GM21360 (cell line): ENCODE measurements around the gene SOX13.

Source experiments
- ATAC-seq: cut with Tn5 transposase; IDR thresholded peaks from one replicate; pipeline ENCODE4 v1.9.1; 2021; ENCODE audit warnings: mild to moderate bottlenecking, moderate library complexity; ENCODE audit not compliant: unreplicated experiment

The SOX13 gene

DNA sequence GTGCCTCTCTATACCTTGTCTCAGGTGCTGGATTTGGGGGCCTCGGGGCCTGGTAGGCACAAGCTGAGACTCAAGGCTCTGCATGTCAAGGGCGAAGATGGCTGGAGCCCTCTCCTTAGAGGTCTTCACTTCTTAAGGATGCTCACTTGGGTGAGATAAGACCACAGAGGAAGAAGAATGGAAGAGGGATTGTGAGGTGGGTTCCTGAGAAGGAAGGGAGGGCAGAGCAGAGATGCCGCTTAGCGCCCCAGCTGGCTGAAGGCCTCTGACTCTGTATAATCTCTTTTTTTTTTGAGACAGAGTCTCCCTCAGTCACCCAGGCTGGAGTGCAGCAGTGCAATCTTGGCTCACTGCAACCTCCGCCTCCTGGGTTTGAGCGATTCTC is 32.2 kb downstream of the SOX13 start:
- no peak for ATAC-seq

DNA sequence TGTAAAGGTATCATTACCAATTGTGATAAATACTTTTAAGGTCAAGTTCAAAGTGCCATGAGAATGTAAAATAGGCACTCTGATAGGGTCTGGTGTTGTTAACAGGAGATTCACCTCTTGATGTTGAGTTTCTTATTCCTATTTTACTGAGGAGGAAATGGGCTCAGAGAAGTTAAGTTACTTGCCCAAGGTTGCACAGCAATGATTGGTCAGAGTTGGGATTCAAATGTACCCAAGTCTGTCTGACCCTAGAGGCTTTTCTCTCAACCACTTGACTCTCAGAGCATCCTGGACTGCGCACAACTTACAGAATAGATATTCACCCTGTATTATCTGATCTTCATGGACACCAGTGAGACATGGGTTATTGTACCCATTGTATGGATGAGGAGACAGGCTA is 33.9 kb downstream of the SOX13 start:
- no peak for ATAC-seq

DNA sequence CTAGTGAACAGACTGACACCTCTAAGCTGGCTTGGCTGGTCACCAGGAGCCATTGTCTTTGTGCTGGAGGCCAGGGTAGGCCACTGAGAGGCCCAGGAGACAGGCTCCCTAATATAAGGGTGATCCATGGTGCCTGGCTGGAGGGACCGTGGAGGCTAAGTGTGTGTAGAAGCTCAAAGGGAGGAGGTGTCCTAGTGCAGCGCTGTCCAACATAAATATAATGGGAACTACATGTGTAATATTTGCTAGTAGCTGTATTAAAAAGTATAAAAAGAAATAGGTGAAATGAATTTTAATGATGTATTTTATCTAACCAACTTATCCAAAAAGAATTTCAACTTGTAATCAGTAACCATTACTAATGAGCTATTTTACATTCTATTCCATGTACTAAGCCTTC is 35.0 kb downstream of the SOX13 start:
- ATAC-seq: no peak

DNA sequence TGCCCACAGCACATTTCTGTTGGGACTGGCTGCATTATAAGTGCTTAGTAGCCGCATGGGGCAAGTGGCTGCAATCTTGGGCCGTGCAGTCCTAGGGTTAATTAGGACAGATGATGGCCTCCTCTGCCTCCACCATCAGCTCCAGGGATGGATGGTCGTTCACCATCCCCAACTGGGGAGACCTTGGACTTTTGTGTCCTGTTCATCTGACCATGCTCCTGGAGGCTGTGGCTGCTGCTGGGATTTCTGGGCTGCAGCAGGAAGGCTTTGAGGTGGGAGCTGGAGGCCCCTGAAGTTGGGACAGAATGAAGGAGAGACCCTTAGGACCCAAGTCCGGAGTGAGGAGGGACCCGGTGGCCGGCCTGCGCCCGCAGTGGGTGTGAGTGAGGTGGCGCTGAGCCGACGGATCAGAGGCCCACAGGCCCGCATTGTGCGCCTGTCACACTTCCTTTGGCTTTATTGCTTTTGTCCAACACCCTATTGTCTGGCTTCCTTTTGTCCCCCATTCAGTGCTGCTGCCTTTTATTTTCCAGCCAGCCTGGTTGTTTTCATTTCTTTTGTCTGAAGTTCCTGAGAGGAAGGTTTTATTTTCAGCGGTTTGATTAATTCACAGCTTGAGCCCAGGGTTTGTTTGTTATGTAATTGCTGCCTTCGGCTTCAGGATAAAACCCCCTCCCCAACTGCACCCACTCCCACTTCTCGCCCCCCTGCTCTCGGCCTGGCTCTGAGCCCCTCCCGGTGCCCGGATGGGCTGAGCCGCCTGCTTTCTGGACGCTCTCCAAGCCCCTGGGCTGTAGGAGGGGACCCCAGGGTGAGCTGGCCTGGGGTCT is 35.6 kb downstream of the SOX13 start:
- no peak for ATAC-seq

GRCh38 chr1:204110894-204111633 is 38.1 kb downstream of the SOX13 start:
- ATAC-seq: no peak

GRCh38 chr1:204112876-204113730 is 40.2 kb downstream of the SOX13 start:
- ATAC-seq: no peak

DNA sequence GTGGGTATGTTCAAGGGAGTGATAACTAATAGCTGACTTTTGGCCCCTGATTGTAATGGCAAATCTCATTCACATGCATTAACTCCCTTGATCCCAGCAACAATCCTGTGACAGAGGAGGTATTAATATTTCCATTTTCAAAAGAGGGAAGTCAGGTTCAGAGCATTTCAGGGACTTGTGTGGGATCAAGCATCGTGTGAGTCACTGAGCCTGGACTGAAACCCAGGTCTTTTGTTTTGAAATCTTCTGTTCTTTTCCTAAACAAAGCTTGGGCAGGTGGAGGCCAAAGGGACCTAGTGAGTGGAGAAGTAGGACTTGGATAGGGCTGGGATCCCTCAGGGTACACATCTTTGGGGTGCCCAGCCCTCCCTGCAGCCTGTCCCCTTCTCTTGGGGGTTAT is 41.0 kb downstream of the SOX13 start:
- no peak for ATAC-seq

DNA sequence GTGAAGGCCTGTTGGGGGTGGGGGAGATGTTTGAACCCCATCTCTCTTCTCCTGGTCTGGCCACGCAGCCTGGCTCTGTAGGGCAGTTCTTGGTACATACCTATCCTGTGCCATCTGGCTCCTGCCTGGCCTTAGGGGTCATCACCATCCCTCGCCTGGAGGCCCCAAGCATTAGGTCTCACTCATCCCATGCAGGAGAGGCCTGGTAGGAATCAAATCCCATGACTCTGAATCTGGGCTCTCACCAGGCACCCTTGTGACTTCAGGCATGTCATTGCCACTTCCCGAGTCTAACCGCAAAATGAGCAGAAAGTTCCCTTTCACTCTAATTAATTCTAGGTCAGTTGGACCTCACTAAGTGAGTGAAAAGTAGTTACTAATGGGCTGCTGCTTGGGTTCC is 41.7 kb downstream of the SOX13 start:
- ATAC-seq: no peak

DNA sequence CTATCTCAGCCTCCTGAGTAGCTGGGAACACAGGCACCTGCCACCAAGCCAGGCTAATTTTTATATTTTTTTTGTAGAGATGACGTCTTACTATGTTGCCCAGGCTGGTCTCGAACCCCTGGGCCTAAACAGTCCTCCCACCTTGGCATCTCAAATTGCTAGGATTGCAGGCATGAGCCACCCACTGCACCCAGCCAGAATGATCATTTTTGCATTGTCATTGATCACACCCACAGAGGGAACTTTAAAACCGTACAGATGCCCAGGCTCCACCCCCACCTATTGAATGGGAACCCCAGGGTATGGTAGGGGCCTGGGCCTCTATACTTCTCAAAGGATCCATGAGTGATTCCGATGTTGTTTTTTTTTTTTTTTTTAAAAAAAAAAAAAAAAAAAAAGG is 42.2 kb downstream of the SOX13 start:
- no peak for ATAC-seq

DNA sequence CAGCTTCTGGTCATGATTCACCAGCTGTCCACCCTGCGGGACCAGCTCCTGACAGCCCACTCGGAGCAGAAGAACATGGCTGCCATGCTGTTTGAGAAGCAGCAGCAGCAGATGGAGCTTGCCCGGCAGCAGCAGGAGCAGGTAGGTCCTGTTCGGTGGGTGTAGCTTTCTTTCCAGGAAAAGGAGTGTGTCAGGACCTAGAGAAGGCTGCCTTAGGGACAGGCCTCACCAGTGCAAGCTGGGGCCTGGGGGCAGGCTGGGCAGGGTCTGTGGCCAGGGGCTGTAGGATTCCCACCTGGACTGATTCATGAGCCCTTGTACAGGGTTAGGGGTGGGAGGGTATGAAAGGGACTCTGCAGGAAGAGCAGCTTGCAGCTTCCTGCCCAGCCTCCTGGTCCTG is 43.6 kb downstream of the SOX13 start:
- ATAC-seq: no peak

GRCh38 chr1:204121840-204122555 is 49.1 kb downstream of the SOX13 start:
- ATAC-seq: no peak

DNA sequence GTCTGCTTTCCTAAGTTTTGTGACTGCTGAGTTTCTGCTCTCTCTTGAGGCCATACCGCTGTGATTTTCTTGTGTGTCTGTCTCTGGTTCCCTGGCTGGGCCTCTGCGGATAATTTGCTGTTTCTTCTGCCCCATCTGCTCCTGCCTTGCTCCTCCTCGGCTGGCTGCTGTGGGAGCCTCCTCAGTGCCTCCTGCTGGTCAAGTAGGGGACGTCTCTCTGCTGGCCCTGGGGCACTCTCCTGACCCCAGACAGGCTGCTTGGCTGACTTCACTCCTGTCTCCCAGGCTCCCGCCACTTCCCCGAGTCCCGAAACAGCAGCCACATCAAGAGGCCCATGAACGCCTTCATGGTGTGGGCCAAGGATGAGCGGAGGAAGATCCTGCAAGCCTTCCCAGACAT is 50.5 kb downstream of the SOX13 start:
- no peak for ATAC-seq

GRCh38 chr1:204124639-204125038 is 51.7 kb downstream of the SOX13 start:
- ATAC-seq: no peak

- no peak for ATAC-seq
These were observed 52.9 kb downstream of the SOX13 start for GRCh38 chr1:204125759-204126351.

DNA sequence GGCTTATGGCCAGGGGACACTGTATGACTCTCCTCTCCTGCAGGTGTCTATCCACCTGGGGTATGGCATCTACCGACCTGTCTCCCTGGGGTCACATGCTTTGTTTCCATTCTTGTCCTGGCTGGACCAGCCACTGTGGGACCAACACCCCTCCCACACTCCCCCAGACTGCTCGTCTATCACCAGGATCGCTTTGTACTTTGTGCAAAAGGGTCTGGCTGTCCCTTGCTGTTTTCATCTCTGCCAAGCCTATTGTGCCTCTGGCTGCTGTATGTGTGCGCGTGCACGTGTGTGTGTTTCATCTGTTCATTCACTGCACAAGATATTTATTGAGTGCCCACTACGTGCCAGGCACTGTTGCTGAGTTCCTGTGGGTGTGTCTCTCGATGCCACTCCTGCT is 53.5 kb downstream of the SOX13 start:
- ATAC-seq: no peak

- ATAC-seq: no peak
These were observed 54.0 kb downstream of the SOX13 start for GRCh38 chr1:204126956-204127355.

GRCh38 chr1:204127597-204128242 is 54.8 kb downstream of the SOX13 start:
- no peak for ATAC-seq

DNA sequence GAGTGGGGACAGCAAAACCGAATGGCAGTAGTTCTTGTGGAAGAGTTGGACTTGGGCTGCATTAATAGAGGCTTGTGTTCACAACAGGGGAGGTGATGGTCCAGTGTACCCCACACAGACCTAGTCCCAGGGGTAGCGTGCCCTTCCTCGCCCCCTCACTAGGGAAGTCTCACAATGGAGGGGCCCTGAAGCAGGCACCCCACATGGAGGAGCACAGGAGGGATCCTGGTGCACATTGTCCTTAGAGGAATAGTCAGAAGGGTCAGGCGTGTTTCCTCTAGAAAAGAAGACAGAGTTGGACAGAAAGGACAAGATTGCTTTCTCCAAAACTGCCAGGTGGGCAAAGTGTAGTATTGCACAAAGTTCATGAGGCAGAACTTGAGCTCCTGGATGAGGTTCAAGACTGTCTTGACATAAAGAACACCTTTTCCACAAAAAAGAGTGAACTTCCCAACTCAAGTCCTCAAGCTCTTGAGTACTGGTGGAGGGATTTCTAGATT is 55.6 kb downstream of the SOX13 start:
- no peak for ATAC-seq

DNA sequence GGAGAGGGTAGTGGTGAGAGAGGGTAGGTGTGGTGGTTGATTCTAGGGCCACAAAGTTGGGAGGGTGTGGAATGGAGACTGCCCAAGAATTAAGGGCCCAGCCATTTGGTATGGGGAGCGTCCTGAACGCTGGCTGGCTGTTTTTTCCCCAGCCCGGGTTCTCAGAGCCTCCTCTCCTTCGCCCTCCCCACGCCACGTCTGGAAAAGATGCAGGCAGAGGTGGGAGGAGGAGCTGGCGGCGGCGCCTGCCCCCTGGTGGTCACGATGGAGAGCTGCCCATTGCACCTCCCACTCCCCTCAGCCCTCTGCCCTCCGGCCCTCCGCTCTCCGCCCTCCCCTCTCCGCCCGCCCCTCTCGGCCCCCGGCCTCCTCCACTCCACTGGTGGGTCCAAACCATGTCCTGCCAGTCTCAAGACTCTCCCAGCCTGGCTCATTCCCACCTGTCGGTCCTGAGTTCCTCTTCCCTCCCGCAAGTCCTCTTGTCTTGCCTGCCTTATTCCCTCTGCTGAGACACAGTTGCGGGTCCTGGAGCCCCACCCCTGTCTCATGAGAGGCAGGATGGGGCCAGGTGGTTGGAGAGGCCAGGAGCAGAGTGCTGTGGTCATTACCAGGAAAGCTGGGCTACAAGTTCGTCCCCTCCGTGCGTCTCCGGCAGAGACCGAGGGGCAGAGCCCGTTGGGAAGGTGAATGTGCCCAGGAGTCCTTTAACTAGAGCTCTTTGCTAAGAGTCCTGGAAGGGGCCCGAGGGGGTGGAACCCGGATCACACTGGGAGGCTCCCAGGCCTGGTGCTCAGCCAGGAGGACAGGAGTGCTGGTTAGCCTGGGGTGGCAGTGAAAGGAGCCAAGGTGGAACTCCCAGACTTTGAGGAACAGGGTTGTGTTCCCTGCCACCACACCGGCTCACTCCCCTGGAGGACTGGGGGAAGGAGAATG is 56.3 kb downstream of the SOX13 start:
- no peak for ATAC-seq
